ENCODE results near the gene PLXNA2. TPM values are rescaled to one million over a fixed set of nuclear protein-coding genes. Genes with fewer than 3 reads are reported as not detected.
A peak's percentile ranks its signal among the peaks of the same experiment; 100 is the strongest.

Gene PLXNA2
- total and polyA plus RNA-seq, 5 donors from 2014 or later: 0.02 to 0.62 (median 0.16) TPM; not detected in 2

DNA sequence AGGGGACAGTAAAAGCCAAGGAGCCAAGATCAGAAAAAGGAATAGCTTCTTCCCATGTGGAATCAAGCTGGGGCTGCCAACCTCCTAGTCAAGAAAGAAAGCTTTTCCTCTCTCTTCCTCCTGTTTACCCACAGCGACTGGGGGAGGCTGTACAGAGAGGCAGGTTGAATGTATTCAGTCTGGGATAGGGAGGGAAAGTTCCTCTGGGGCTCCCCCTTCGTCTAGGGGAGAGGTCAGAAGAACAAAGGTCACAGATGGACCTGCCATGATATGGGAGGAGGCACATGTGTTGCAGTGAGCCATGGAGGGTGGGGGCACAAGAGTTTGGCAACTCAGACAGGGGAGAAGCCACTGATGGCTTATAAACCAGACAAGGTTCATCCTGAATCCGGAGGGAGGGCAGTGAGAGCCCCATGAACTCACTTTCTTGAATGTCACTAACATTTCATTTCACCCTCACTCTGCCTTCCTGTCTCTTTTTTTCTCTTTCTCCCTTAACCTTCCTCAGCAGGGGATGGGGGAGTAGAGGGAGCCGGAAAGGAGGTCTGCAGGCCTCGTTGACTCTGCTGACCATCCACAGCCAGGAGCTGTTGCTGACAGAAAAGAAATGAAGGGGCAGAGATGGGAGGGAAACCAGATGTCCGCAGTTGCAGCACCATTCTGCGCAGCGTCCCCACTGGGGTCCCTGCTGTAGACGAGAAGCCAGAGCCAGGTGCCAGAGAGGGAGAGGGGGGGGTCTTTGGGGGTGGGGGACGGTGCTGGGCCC, 61.1 kb downstream of the PLXNA2 start:
- no peak overlapping the region for H3K27ac Mint-ChIP-seq
- H3K4me1 Mint-ChIP-seq: no peaks in the 10 kb centered on the region
- no peak for ATAC-seq (ENCODE audit: low read depth in 2 of 2)
- Histone ChIP-seq H3K9me3 (ENCODE audit: control insufficient read depth in 2 of 2, low read length in 2 of 2) (no peaks in the 10 kb centered on the region), H3K27me3 (ENCODE audit: control insufficient read depth, insufficient read depth, low read length) (no peaks in the 10 kb centered on the region), H3K4me3 (ENCODE audit: low read depth, low read length) (no peak overlapping the region), H3K27ac (ENCODE audit: insufficient read depth, low read length, poor library complexity, severe bottlenecking) (no peak overlapping the region), H3K36me3 (ENCODE audit: control insufficient read depth, insufficient read depth, low read length) (no peaks in the 10 kb centered on the region), H3K4me1 (ENCODE audit: control insufficient read depth, insufficient read depth, low read length, poor library complexity, severe bottlenecking) (no peaks in the 10 kb centered on the region)
- H3K27me3 Mint-ChIP-seq: no peaks in the 10 kb centered on the region
- no peaks in the 10 kb centered on the region for H3K36me3 Mint-ChIP-seq
- no peak overlapping the region for H3K4me3 Mint-ChIP-seq
- no peak for DNase-seq
- no peaks in the 10 kb centered on the region for H3K9me3 Mint-ChIP-seq

DNA sequence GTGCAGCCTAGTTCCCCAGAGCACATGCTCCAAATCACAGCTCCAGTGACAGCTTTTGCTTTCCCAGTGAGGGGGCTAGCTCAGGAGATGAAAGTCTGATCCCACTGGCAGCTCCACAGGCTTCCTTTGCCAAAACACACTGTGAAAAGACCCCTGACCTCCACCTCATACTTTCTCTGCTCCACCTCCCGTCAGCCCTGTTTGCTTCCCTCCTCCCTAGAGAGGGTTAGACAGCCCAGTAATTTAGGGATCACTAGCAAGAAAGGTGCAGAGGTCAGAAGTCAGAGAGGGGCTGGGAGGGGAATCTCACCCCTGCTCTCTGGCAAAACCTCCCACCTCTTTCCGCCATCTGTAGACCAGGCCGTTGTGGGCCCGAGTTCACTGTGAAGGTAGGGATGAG, 62.8 kb downstream of the PLXNA2 start:
- Histone ChIP-seq H3K4me3 (ENCODE audit: low read depth, low read length) (no peak overlapping the region), H3K27ac (ENCODE audit: insufficient read depth, low read length, poor library complexity, severe bottlenecking) (no peak overlapping the region), H3K27me3 (ENCODE audit: control insufficient read depth, insufficient read depth, low read length) (no peaks in the 10 kb centered on the region), H3K36me3 (ENCODE audit: control insufficient read depth, insufficient read depth, low read length) (no peaks in the 10 kb centered on the region), H3K9me3 (ENCODE audit: control insufficient read depth in 2 of 2, low read length in 2 of 2) (no peaks in the 10 kb centered on the region), H3K4me1 (ENCODE audit: control insufficient read depth, insufficient read depth, low read length, poor library complexity, severe bottlenecking) (no peaks in the 10 kb centered on the region)
- Mint-ChIP-seq H3K4me1 (no peaks in the 10 kb centered on the region), H3K27ac (no peak overlapping the region), H3K9me3 (no peaks in the 10 kb centered on the region), H3K4me3 (no peak overlapping the region), H3K36me3 (no peaks in the 10 kb centered on the region), H3K27me3 (no peaks in the 10 kb centered on the region)
- ATAC-seq (ENCODE audit: low read depth in 2 of 2): no peak
- DNase-seq: no peak

DNA sequence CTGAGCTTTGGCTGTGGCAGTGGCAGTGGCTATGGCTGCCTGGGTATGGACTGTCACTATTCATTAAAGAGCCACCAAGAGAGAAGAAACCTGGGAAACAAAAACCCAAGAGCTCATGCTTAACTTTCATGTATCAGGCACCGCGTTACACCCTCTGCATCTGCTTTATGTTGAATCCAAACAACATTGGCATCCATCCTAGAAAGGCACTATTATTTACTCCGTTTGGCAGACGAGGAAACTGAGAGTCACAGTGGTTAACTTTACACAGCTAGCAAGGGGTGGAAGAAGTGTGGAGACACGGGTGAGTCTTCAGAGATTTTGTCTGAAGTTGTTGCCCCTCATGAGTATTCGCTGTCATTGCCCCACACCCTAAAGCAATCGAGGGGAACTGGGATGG, 63.8 kb downstream of the PLXNA2 start:
- Mint-ChIP-seq H3K4me1 (no peaks in the 10 kb centered on the region), H3K27me3 (no peaks in the 10 kb centered on the region), H3K4me3 (no peak overlapping the region), H3K9me3 (no peaks in the 10 kb centered on the region), H3K27ac (peak overlapping the region in 1 of 3 donors; percentile 67), H3K36me3 (no peaks in the 10 kb centered on the region)
- H3K36me3 ChIP-seq (ENCODE audit: control insufficient read depth, insufficient read depth, low read length): no peaks in the 10 kb centered on the region
- H3K9me3 ChIP-seq (ENCODE audit: control insufficient read depth in 2 of 2, low read length in 2 of 2): no peaks in the 10 kb centered on the region
- H3K4me3 ChIP-seq (ENCODE audit: low read depth, low read length): no peak overlapping the region
- no peaks in the 10 kb centered on the region for H3K4me1 ChIP-seq (ENCODE audit: control insufficient read depth, insufficient read depth, low read length, poor library complexity, severe bottlenecking)
- no peak overlapping the region for H3K27ac ChIP-seq (ENCODE audit: insufficient read depth, low read length, poor library complexity, severe bottlenecking)
- H3K27me3 ChIP-seq (ENCODE audit: control insufficient read depth, insufficient read depth, low read length): no peaks in the 10 kb centered on the region
- no peak for ATAC-seq (ENCODE audit: low read depth in 2 of 2)
- DNase-seq: no peak

DNA sequence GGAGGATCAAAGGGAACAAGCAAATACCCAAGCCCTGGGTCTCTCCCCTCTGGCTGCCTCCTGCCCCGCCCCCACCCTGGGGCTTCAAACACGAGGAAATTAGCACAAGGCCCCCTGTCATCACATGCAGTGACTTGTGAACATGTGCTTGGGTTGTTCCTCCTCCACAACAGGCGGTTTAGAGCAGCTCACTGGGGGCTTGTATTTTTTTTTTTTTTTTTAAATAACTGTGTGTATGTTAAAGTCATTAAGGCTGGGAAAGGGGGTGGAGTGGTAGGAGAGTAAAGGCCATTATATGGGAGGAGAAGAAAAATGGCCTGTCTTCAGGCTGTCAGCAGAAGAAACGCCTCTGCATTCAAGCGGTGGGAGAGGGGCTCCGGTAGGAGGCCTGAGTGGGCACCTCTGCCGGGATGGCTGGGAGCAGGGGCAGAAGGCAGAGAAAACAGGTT, 64.2 kb downstream of the PLXNA2 start:
- Mint-ChIP-seq H3K9me3 (no peaks in the 10 kb centered on the region), H3K27ac (peak overlapping the region in 1 of 3 donors; percentile 67), H3K4me1 (no peaks in the 10 kb centered on the region), H3K4me3 (no peak overlapping the region), H3K27me3 (no peaks in the 10 kb centered on the region), H3K36me3 (no peaks in the 10 kb centered on the region)
- no peaks in the 10 kb centered on the region for H3K9me3 ChIP-seq (ENCODE audit: control insufficient read depth in 2 of 2, low read length in 2 of 2)
- no peak overlapping the region for H3K27ac ChIP-seq (ENCODE audit: insufficient read depth, low read length, poor library complexity, severe bottlenecking)
- H3K36me3 ChIP-seq (ENCODE audit: control insufficient read depth, insufficient read depth, low read length): no peaks in the 10 kb centered on the region
- no peaks in the 10 kb centered on the region for H3K27me3 ChIP-seq (ENCODE audit: control insufficient read depth, insufficient read depth, low read length)
- DNase-seq: no peak
- no peak for ATAC-seq (ENCODE audit: low read depth in 2 of 2)
- H3K4me3 ChIP-seq (ENCODE audit: low read depth, low read length): no peak overlapping the region
- H3K4me1 ChIP-seq (ENCODE audit: control insufficient read depth, insufficient read depth, low read length, poor library complexity, severe bottlenecking): no peaks in the 10 kb centered on the region

DNA sequence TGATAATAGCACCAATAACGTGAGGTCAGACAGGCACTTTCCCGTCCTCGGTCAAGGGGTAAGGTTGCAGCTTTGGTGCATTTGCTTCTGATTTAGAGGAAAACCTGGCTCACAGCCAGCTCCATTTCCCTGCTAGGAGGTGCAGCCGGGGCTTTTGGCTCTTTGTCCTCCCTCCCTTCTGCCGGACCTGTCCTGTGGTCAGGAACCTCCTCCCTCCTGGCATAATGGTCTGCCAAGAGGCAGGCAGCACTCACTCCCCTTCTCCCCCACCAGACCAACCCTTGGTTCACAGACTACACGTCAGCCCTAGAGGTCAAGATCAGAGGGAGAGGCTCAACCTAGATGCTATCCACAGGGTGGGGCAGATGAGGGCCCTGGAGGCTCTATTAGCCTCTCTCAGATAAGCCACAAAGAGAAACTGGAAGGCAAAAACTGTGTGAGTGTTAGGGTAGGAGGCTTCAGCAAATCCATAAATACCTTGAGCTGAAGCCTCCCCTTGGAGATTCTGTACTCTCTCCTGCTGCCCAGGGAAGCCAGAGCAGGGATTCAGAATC, 64.8 kb downstream of the PLXNA2 start:
- Mint-ChIP-seq H3K27me3 (no peaks in the 10 kb centered on the region), H3K4me1 (no peaks in the 10 kb centered on the region), H3K4me3 (no peak overlapping the region), H3K27ac (no peak overlapping the region), H3K9me3 (no peaks in the 10 kb centered on the region), H3K36me3 (no peaks in the 10 kb centered on the region)
- H3K4me1 ChIP-seq (ENCODE audit: control insufficient read depth, insufficient read depth, low read length, poor library complexity, severe bottlenecking): no peaks in the 10 kb centered on the region
- ATAC-seq (ENCODE audit: low read depth in 2 of 2) (no peak), DNase-seq (no peak)
- H3K27ac ChIP-seq (ENCODE audit: insufficient read depth, low read length, poor library complexity, severe bottlenecking): no peak overlapping the region
- no peaks in the 10 kb centered on the region for H3K27me3 ChIP-seq (ENCODE audit: control insufficient read depth, insufficient read depth, low read length)
- H3K4me3 ChIP-seq (ENCODE audit: low read depth, low read length): no peak overlapping the region
- H3K36me3 ChIP-seq (ENCODE audit: control insufficient read depth, insufficient read depth, low read length): no peaks in the 10 kb centered on the region
- no peaks in the 10 kb centered on the region for H3K9me3 ChIP-seq (ENCODE audit: control insufficient read depth in 2 of 2, low read length in 2 of 2)

- Mint-ChIP-seq H3K36me3 (no peaks in the 10 kb centered on the region), H3K27me3 (no peaks in the 10 kb centered on the region), H3K27ac (peak overlapping the region in 1 of 3 donors; percentile 26), H3K4me3 (no peak overlapping the region), H3K9me3 (no peaks in the 10 kb centered on the region), H3K4me1 (no peaks in the 10 kb centered on the region)
- H3K27ac ChIP-seq (ENCODE audit: insufficient read depth, low read length, poor library complexity, severe bottlenecking): no peak overlapping the region
- H3K4me1 ChIP-seq (ENCODE audit: control insufficient read depth, insufficient read depth, low read length, poor library complexity, severe bottlenecking): no peaks in the 10 kb centered on the region
- H3K9me3 ChIP-seq (ENCODE audit: control insufficient read depth in 2 of 2, low read length in 2 of 2): no peaks in the 10 kb centered on the region
- DNase-seq (no peak), ATAC-seq (ENCODE audit: low read depth in 2 of 2) (no peak)
- no peaks in the 10 kb centered on the region for H3K27me3 ChIP-seq (ENCODE audit: control insufficient read depth, insufficient read depth, low read length)
- no peaks in the 10 kb centered on the region for H3K36me3 ChIP-seq (ENCODE audit: control insufficient read depth, insufficient read depth, low read length)
- H3K4me3 ChIP-seq (ENCODE audit: low read depth, low read length): no peak overlapping the region
Observed at GRCh38 chr1:208178091-208178529, 66.1 kb downstream of the PLXNA2 start.

- Mint-ChIP-seq H3K27ac (peak overlapping the region in 1 of 3 donors; percentile 26), H3K4me1 (no peaks in the 10 kb centered on the region), H3K36me3 (no peaks in the 10 kb centered on the region), H3K9me3 (no peaks in the 10 kb centered on the region), H3K27me3 (no peaks in the 10 kb centered on the region), H3K4me3 (no peak overlapping the region)
- Histone ChIP-seq H3K9me3 (ENCODE audit: control insufficient read depth in 2 of 2, low read length in 2 of 2) (no peaks in the 10 kb centered on the region), H3K36me3 (ENCODE audit: control insufficient read depth, insufficient read depth, low read length) (no peaks in the 10 kb centered on the region), H3K27me3 (ENCODE audit: control insufficient read depth, insufficient read depth, low read length) (no peaks in the 10 kb centered on the region), H3K4me1 (ENCODE audit: control insufficient read depth, insufficient read depth, low read length, poor library complexity, severe bottlenecking) (no peaks in the 10 kb centered on the region), H3K4me3 (ENCODE audit: low read depth, low read length) (no peak overlapping the region), H3K27ac (ENCODE audit: insufficient read depth, low read length, poor library complexity, severe bottlenecking) (no peak overlapping the region)
- no peak for ATAC-seq (ENCODE audit: low read depth in 2 of 2)
- DNase-seq: no peak
Observed at GRCh38 chr1:208177656-208178055, 66.5 kb downstream of the PLXNA2 start.

DNA sequence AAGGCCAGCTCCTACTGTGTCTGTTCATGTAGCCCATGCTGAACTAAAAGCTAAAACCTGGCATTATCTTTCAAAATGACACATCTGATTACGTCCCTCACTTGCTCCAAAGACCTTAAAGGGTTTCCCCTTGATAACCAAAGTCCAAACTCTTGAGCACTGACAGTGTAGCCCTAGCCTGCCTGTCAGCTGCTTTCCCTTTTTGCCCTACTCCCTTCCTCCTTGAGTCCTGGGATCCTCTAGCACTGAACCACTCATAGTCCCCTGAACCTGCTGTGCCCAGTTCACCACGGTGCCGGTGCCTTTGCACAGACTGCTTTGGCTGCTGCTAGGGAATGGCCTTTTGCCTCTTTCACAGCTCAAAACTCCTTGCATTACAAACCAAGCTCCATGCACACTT, 67.5 kb downstream of the PLXNA2 start:
- Mint-ChIP-seq H3K4me3 (no peak overlapping the region), H3K27me3 (no peaks in the 10 kb centered on the region), H3K9me3 (no peaks in the 10 kb centered on the region)

More for the DNA sequence above, 67.5 kb downstream of the PLXNA2 start:
- DNase-seq (no peak), ATAC-seq (ENCODE audit: low read depth in 2 of 2) (no peak)
- H3K27ac ChIP-seq (ENCODE audit: insufficient read depth, low read length, poor library complexity, severe bottlenecking): no peak overlapping the region
- no peaks in the 10 kb centered on the region for H3K9me3 ChIP-seq (ENCODE audit: control insufficient read depth in 2 of 2, low read length in 2 of 2)
- H3K36me3 Mint-ChIP-seq: no peaks in the 10 kb centered on the region
- H3K4me1 Mint-ChIP-seq: peaks cover 0 to 2% (median 0%) of the 10 kb centered on the region in 4 donors
- H3K27me3 ChIP-seq (ENCODE audit: control insufficient read depth, insufficient read depth, low read length): no peaks in the 10 kb centered on the region
- H3K27ac Mint-ChIP-seq: no peak overlapping the region
- no peaks in the 10 kb centered on the region for H3K4me1 ChIP-seq (ENCODE audit: control insufficient read depth, insufficient read depth, low read length, poor library complexity, severe bottlenecking)
- H3K36me3 ChIP-seq (ENCODE audit: control insufficient read depth, insufficient read depth, low read length): no peaks in the 10 kb centered on the region
- no peak overlapping the region for H3K4me3 ChIP-seq (ENCODE audit: low read depth, low read length)

Data from CD4-positive, CD25-positive, alpha-beta regulatory T cell (primary cell).